H1 (cell line): ENCODE results near the gene LCORL. TPM values are rescaled to one million over a fixed set of nuclear protein-coding genes. Genes with fewer than 3 reads are reported as not detected.

Source experiments
- ASH2L ChIP-seq: fragments of 200-600, 300-600 bp; sonication (generic); IDR thresholded peaks from one replicate; pipeline ENCODE4 v1.7.1; 2017; ENCODE audit warnings: low read length
- CHD2 ChIP-seq: IDR thresholded peaks from 2 replicates; pipeline ENCODE4 v1.6.1; 2012; ENCODE audit warnings: low read length, improper control_type of control experiment
- GTF2F1 ChIP-seq: IDR thresholded peaks from 2 replicates; pipeline ENCODE4 v1.6.1; 2012; ENCODE audit warnings: low read depth, low read length, improper control_type of control experiment, borderline replicate concordance
- JUN ChIP-seq: IDR thresholded peaks from 2 replicates; pipeline ENCODE4 v1.6.1; 2011; ENCODE audit warnings: low read depth, mild to moderate bottlenecking, improper control_type of control experiment, low read length
- KDM4A ChIP-seq: IDR thresholded peaks from one replicate; pipeline ENCODE4 v1.7.1; 2012; ENCODE audit warnings: low read depth, mild to moderate bottlenecking, moderate library complexity, low read length, inconsistent platforms; ENCODE audit not compliant: severe bottlenecking
- MAFK ChIP-seq: IDR thresholded peaks from 2 replicates; pipeline ENCODE4 v1.6.1; 2012; ENCODE audit warnings: low read depth, mild to moderate bottlenecking, improper control_type of control experiment, low read length
- POLR2A ChIP-seq, 2 experiments: IDR thresholded peaks; 1 replicate in 1 of 2; 2 replicates in 1 of 2; pipeline ENCODE4 v1.6.1; 2011; ENCODE audit warnings: low read depth in 2 of 2, low read length in 2 of 2, mild to moderate bottlenecking in 2 of 2; ENCODE audit errors: control extremely low read depth in 1 of 2
- RBBP5 ChIP-seq: IDR thresholded peaks from 2 replicates; pipeline ENCODE4 v1.7.1; 2012; ENCODE audit warnings: low read depth, mild to moderate bottlenecking, inconsistent platforms, low read length, moderate library complexity, borderline replicate concordance
- RXRA ChIP-seq: IDR thresholded peaks from 2 replicates; pipeline ENCODE4 v1.6.1; 2011; ENCODE audit warnings: low read depth, mild to moderate bottlenecking, low read length, moderate library complexity; ENCODE audit not compliant: insufficient read depth
- SIN3A ChIP-seq, 2 experiments: IDR thresholded peaks in 1 of 2; conservative IDR thresholded peaks in 1 of 2; 2 replicates each; pipeline ENCODE4 v1.6.1; 2011 to 2012; ENCODE audit warnings: low read length in 2 of 2, improper control_type of control experiment in 1 of 2, low read depth in 1 of 2, mild to moderate bottlenecking in 1 of 2
- SIX5 ChIP-seq: IDR thresholded peaks from 2 replicates; pipeline ENCODE4 v1.6.1; 2011; ENCODE audit warnings: mild to moderate bottlenecking, low read depth, low read length
- TAF7 ChIP-seq: optimal IDR thresholded peaks from 2 replicates; pipeline ENCODE3; 2011; ENCODE audit warnings: low read depth, mild to moderate bottlenecking, inconsistent platforms, low read length, moderate library complexity, borderline replicate concordance
- polyA plus RNA-seq, 7 experiments: library from polyadenylated mRNA; depleted of rRNA in 3 of 7; stranded (reverse) in 5 of 7; unstranded in 2 of 7; fragments of >200 nt in 5 of 7; fragments of 200-250 nt in 2 of 7; gene quantifications; 1 replicate in 5 of 7; 2 replicates in 1 of 7; 4 replicates in 1 of 7; pipeline versions ENCODE4 v1.2.1 to v1.2.3, GENCODE V29; 2011 to 2013; ENCODE audit warnings: missing spikeins in 2 of 7, mixed read lengths in 2 of 7
- total RNA-seq: library from RNA; stranded (reverse); fragmentation: NEBNext Ultra II Directional; extraction: Animal tissue kit (Norgen Biotek cat#: 25700); gene quantifications from 2 replicates; pipeline ENCODE4 v1.2.1, GENCODE V29; 2021
- TF ChIP-seq, protein P1 (sequence below): fragments of 300-600 bp; sonication (generic); IDR thresholded peaks from 2 replicates; pipeline ENCODE4 v1.7.1; 2012; ENCODE audit warnings: low read length, moderate library complexity, mild to moderate bottlenecking, inconsistent platforms; ENCODE audit not compliant: insufficient replicate concordance

LCORL gene
- total and polyA plus RNA-seq, 2 of the 8 experiments (the other 6 are each of a cell fraction or from before 2014, with no cell fraction given), result 2.2 to 19.2 TPM

GRCh38 chr4:18014269-18014668, 7.3 kb downstream of the LCORL start (continued):
- TF ChIP-seq, protein P1, sequence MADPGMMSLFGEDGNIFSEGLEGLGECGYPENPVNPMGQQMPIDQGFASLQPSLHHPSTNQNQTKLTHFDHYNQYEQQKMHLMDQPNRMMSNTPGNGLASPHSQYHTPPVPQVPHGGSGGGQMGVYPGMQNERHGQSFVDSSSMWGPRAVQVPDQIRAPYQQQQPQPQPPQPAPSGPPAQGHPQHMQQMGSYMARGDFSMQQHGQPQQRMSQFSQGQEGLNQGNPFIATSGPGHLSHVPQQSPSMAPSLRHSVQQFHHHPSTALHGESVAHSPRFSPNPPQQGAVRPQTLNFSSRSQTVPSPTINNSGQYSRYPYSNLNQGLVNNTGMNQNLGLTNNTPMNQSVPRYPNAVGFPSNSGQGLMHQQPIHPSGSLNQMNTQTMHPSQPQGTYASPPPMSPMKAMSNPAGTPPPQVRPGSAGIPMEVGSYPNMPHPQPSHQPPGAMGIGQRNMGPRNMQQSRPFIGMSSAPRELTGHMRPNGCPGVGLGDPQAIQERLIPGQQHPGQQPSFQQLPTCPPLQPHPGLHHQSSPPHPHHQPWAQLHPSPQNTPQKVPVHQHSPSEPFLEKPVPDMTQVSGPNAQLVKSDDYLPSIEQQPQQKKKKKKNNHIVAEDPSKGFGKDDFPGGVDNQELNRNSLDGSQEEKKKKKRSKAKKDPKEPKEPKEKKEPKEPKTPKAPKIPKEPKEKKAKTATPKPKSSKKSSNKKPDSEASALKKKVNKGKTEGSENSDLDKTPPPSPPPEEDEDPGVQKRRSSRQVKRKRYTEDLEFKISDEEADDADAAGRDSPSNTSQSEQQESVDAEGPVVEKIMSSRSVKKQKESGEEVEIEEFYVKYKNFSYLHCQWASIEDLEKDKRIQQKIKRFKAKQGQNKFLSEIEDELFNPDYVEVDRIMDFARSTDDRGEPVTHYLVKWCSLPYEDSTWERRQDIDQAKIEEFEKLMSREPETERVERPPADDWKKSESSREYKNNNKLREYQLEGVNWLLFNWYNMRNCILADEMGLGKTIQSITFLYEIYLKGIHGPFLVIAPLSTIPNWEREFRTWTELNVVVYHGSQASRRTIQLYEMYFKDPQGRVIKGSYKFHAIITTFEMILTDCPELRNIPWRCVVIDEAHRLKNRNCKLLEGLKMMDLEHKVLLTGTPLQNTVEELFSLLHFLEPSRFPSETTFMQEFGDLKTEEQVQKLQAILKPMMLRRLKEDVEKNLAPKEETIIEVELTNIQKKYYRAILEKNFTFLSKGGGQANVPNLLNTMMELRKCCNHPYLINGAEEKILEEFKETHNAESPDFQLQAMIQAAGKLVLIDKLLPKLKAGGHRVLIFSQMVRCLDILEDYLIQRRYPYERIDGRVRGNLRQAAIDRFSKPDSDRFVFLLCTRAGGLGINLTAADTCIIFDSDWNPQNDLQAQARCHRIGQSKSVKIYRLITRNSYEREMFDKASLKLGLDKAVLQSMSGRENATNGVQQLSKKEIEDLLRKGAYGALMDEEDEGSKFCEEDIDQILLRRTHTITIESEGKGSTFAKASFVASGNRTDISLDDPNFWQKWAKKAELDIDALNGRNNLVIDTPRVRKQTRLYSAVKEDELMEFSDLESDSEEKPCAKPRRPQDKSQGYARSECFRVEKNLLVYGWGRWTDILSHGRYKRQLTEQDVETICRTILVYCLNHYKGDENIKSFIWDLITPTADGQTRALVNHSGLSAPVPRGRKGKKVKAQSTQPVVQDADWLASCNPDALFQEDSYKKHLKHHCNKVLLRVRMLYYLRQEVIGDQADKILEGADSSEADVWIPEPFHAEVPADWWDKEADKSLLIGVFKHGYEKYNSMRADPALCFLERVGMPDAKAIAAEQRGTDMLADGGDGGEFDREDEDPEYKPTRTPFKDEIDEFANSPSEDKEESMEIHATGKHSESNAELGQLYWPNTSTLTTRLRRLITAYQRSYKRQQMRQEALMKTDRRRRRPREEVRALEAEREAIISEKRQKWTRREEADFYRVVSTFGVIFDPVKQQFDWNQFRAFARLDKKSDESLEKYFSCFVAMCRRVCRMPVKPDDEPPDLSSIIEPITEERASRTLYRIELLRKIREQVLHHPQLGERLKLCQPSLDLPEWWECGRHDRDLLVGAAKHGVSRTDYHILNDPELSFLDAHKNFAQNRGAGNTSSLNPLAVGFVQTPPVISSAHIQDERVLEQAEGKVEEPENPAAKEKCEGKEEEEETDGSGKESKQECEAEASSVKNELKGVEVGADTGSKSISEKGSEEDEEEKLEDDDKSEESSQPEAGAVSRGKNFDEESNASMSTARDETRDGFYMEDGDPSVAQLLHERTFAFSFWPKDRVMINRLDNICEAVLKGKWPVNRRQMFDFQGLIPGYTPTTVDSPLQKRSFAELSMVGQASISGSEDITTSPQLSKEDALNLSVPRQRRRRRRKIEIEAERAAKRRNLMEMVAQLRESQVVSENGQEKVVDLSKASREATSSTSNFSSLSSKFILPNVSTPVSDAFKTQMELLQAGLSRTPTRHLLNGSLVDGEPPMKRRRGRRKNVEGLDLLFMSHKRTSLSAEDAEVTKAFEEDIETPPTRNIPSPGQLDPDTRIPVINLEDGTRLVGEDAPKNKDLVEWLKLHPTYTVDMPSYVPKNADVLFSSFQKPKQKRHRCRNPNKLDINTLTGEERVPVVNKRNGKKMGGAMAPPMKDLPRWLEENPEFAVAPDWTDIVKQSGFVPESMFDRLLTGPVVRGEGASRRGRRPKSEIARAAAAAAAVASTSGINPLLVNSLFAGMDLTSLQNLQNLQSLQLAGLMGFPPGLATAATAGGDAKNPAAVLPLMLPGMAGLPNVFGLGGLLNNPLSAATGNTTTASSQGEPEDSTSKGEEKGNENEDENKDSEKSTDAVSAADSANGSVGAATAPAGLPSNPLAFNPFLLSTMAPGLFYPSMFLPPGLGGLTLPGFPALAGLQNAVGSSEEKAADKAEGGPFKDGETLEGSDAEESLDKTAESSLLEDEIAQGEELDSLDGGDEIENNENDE, result no peak
- no peak for TF ChIP-seq RXRA
- no peak for TF ChIP-seq GTF2F1
- TF ChIP-seq RBBP5, result no peak
- no peak for TF ChIP-seq CHD2
- no peak for TF ChIP-seq ASH2L
- TF ChIP-seq SIX5, result no peak
- TF ChIP-seq TAF7, result no peak
- TF ChIP-seq POLR2A (IDR thresholded peaks at IDR 0.05; ENCODE audit: control extremely low read depth in 1 of 2, low read depth in 2 of 2, low read length in 2 of 2), result no peak
- TF ChIP-seq JUN, result no peak
- TF ChIP-seq SIN3A (conservative IDR thresholded peaks at IDR 0.05 in 1 of 2, IDR thresholded peaks at IDR 0.05 in 1 of 2; ENCODE audit: low read depth in 1 of 2, low read length in 2 of 2), result no peak
- no peak for TF ChIP-seq MAFK
- TF ChIP-seq KDM4A, result no peak
